Measurements from ENCODE around the gene UFL1. TPM values are rescaled to one million over a fixed set of nuclear protein-coding genes. Genes with fewer than 3 reads are reported as not detected.

The UFL1 gene
- total RNA-seq, 1 experiment from 2014 or later: 13.7 TPM

DNA sequence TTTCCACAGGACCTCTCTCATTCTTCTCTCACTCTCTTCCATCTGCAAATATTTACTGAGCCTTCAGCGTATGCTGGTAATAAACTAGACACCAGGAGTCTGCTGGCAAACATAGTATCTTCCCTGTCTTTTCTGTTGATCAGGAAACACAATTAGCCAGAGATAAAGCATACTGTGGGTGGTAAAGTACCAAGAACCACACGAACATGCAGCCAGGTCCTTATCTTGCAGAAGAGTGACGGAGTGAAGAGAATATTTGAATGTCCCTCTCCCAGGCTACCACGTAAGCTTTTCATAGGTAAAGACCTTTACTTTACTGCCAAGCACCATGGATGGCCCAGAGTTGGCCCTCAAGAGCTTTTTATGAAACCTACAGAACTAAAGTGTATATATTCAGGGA, 54.6 kb downstream of the UFL1 start:
- H3K27me3 ChIP-seq (ENCODE audit: control insufficient read depth, insufficient read depth, low read length): no peaks in the 10 kb centered on the region
- TF ChIP-seq, protein P1, sequence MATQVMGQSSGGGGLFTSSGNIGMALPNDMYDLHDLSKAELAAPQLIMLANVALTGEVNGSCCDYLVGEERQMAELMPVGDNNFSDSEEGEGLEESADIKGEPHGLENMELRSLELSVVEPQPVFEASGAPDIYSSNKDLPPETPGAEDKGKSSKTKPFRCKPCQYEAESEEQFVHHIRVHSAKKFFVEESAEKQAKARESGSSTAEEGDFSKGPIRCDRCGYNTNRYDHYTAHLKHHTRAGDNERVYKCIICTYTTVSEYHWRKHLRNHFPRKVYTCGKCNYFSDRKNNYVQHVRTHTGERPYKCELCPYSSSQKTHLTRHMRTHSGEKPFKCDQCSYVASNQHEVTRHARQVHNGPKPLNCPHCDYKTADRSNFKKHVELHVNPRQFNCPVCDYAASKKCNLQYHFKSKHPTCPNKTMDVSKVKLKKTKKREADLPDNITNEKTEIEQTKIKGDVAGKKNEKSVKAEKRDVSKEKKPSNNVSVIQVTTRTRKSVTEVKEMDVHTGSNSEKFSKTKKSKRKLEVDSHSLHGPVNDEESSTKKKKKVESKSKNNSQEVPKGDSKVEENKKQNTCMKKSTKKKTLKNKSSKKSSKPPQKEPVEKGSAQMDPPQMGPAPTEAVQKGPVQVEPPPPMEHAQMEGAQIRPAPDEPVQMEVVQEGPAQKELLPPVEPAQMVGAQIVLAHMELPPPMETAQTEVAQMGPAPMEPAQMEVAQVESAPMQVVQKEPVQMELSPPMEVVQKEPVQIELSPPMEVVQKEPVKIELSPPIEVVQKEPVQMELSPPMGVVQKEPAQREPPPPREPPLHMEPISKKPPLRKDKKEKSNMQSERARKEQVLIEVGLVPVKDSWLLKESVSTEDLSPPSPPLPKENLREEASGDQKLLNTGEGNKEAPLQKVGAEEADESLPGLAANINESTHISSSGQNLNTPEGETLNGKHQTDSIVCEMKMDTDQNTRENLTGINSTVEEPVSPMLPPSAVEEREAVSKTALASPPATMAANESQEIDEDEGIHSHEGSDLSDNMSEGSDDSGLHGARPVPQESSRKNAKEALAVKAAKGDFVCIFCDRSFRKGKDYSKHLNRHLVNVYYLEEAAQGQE (IDR thresholded peaks at IDR 0.05; ENCODE audit: insufficient read depth in 1 of 2, low read depth in 2 of 2, low read length in 1 of 2): no peak
- TF ChIP-seq POLR2AphosphoS5 (IDR thresholded peaks at IDR 0.05; ENCODE audit: low read depth, low read length): no peak
- TF ChIP-seq, protein P2, sequence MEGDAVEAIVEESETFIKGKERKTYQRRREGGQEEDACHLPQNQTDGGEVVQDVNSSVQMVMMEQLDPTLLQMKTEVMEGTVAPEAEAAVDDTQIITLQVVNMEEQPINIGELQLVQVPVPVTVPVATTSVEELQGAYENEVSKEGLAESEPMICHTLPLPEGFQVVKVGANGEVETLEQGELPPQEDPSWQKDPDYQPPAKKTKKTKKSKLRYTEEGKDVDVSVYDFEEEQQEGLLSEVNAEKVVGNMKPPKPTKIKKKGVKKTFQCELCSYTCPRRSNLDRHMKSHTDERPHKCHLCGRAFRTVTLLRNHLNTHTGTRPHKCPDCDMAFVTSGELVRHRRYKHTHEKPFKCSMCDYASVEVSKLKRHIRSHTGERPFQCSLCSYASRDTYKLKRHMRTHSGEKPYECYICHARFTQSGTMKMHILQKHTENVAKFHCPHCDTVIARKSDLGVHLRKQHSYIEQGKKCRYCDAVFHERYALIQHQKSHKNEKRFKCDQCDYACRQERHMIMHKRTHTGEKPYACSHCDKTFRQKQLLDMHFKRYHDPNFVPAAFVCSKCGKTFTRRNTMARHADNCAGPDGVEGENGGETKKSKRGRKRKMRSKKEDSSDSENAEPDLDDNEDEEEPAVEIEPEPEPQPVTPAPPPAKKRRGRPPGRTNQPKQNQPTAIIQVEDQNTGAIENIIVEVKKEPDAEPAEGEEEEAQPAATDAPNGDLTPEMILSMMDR (IDR thresholded peaks at IDR 0.05): no peak
- no peak for TF ChIP-seq SIN3A (IDR thresholded peaks at IDR 0.05; ENCODE audit: borderline replicate concordance, insufficient read depth, low read depth, low read length)
- TF ChIP-seq TCF7L2 (IDR thresholded peaks at IDR 0.05; ENCODE audit: low read depth, low read length): no peak
- DNase-seq (ENCODE audit: low read depth, low spot score) (no peak), ATAC-seq (no peak)
- CTCF ChIA-PET: no interaction called here
- POLR2A ChIA-PET: no interaction called here
- H3K9me3 ChIP-seq (ENCODE audit: control insufficient read depth, insufficient read depth, low read depth, low read length): no peaks in the 10 kb centered on the region; the same call in 1 of the 2 replicates
- intact Hi-C loops (cut with micrococcal nuclease; ENCODE audit: unreplicated experiment): no loop called here
- H3K36me3 ChIP-seq (ENCODE audit: control insufficient read depth, insufficient read depth, low read length): no peaks in the 10 kb centered on the region
- no peak overlapping the region for H3K4me3 ChIP-seq (ENCODE audit: low read depth in 2 of 2, low read length in 2 of 2)
- in situ Hi-C loops (cut with HindIII; ENCODE audit: low pct_unique_long_range_greater_than_20kb, low sequenced_read_pairs): no loop called here
- H3K27ac ChIP-seq (ENCODE audit: low read length): no peak overlapping the region
- no peaks in the 10 kb centered on the region for H3K4me1 ChIP-seq (ENCODE audit: control insufficient read depth, insufficient read depth, low read length)
- no TSS peak for BruUV-seq (replicated peaks)

DNA sequence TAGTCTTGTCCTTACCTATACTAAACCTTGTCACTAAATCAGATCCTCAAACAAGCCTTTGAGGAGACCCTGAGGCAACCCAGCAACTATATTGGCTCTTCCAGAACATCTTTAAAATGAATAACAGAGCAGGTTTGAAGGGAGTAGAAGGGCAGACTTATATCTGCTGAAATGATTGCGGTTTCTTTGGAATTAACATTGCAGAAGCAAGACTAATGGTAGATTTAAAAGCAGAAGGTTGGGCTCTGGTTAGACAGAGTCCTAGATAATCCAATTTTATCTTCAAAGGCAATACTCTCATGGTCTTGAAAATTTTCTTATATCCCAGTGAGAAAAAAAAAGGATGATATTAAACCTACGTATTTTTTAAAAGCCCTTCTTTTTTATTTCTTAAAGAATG, 60.4 kb downstream of the UFL1 start:
- CTCF ChIA-PET: no interaction called here
- BruUV-seq (replicated peaks): no TSS peak
- Histone ChIP-seq H3K27ac (ENCODE audit: low read length) (no peak overlapping the region), H3K4me1 (ENCODE audit: control insufficient read depth, insufficient read depth, low read length) (no peaks in the 10 kb centered on the region), H3K27me3 (ENCODE audit: control insufficient read depth, insufficient read depth, low read length) (peaks cover under 1% of the 10 kb centered on the region), H3K9me3 (ENCODE audit: control insufficient read depth, insufficient read depth, low read depth, low read length) (no peaks in the 10 kb centered on the region), H3K36me3 (ENCODE audit: control insufficient read depth, insufficient read depth, low read length) (no peaks in the 10 kb centered on the region), H3K4me3 (ENCODE audit: low read depth in 2 of 2, low read length in 2 of 2) (no peak overlapping the region)
- intact Hi-C loops (cut with micrococcal nuclease; ENCODE audit: unreplicated experiment) (no loop called here), in situ Hi-C loops (cut with HindIII; ENCODE audit: low pct_unique_long_range_greater_than_20kb, low sequenced_read_pairs) (no loop called here)
- ATAC-seq (no peak), DNase-seq (ENCODE audit: low read depth, low spot score) (no peak)
- POLR2A ChIA-PET: no interaction called here
- TF ChIP-seq TCF7L2 (IDR thresholded peaks at IDR 0.05; ENCODE audit: low read depth, low read length) (no peak), SIN3A (IDR thresholded peaks at IDR 0.05; ENCODE audit: borderline replicate concordance, insufficient read depth, low read depth, low read length) (no peak), POLR2AphosphoS5 (IDR thresholded peaks at IDR 0.05; ENCODE audit: low read depth, low read length) (no peak)
- TF ChIP-seq, protein P2 (IDR thresholded peaks at IDR 0.05): no peak
- TF ChIP-seq, protein P1 (IDR thresholded peaks at IDR 0.05; ENCODE audit: insufficient read depth in 1 of 2, low read depth in 2 of 2, low read length in 1 of 2): no peak
